ELR (cell line): ENCODE data around the gene ETDC.

Experiments used
- DNase-seq: peaks from one replicate; pipeline ENCODE4 v3.0.0-alpha.2; 2015; ENCODE audit warnings: low read depth

ETDC gene

DNA sequence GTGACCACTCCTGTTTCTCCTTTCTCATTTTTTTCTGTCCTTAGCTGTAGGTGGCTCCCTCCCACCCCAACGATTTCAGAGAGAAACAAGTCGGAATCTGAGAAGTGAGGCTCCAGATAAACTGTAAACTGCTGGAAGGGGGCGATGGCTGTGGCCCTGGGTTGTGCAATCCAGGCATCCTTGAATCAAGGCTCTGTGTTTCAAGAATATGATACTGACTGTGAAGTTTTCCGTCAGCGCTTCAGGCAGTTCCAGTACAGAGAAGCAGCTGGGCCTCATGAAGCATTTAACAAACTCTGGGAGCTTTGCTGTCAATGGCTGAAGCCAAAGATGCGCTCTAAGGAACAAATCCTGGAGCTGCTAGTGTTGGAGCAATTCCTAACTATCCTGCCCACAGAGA is 37.7 kb downstream of the ETDC start:
- no peak for DNase-seq

DNA sequence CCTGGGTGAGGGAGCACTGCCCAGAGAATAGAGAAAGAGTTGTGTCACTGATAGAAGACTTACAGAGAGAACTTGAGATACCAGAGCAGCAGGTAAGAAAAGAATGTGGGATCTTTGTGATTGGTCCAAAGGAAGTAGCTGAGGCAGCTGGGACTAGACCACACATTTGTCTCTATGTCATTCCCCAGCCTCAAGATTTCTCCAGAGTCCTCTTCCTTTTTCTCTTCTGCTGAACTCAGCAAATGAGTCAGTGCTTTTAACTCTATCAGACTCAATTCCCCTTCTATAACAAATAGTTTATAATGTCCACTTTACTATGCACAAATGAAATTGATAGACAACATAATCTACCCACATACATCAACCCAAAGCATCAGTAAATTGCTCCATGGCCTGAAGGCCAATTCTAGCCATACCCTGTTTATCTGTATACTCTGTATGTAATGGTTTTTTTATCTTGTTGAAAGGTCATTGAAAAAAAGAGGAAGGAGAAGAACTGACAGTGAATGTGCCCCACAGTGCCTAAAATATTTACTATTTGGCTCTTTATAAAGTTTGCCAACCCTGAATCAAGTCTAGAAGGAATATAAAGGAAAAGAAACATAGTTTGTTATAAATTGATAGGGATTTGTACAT is 38.2 kb downstream of the ETDC start:
- DNase-seq: no peak

DNA sequence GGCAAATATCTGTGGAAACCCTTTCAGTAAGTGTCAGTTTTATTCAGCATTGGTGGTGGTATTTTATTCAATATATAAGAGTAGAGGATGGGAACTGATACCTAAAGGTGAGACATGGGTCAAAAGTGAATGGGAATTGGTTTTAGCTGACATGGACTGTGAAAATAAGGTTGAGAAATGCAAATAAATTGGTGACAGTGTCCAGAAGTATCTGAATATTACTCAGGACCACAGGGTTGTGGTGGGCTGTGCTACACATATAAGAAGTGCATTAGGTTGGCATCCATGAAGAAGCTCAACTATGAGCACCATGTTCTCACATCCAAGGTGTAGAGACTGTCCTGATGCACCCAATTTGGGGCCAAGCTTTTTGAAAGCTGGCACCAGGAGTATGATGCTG is 45.0 kb downstream of the ETDC start:
- DNase-seq: no peak
